Tibial nerve (tissue), 3 donors: Measurements from ENCODE around the gene PERM1.

Source experiments
- POLR2A ChIP-seq, 2 donors: fragments of 450-650 bp; IDR thresholded peaks; one replicate each; pipeline ENCODE4 v1.6.1; 2017; ENCODE audit warnings: antibody characterized with exemption in 2 of 2, mild to moderate bottlenecking in 2 of 2, moderate library complexity in 2 of 2
- TF ChIP-seq, protein P1 (sequence below), 5 experiments: fragments of 200-600 bp in 3 of 5; fragments of 450-650 bp in 2 of 5; sonication (generic) in 3 of 5; IDR thresholded peaks; one replicate each; pipeline ENCODE4 v1.5.1; 2016 to 2019; ENCODE audit warnings: antibody characterized with exemption in 5 of 5, mild to moderate bottlenecking in 3 of 5, moderate library complexity in 2 of 5

DNA sequence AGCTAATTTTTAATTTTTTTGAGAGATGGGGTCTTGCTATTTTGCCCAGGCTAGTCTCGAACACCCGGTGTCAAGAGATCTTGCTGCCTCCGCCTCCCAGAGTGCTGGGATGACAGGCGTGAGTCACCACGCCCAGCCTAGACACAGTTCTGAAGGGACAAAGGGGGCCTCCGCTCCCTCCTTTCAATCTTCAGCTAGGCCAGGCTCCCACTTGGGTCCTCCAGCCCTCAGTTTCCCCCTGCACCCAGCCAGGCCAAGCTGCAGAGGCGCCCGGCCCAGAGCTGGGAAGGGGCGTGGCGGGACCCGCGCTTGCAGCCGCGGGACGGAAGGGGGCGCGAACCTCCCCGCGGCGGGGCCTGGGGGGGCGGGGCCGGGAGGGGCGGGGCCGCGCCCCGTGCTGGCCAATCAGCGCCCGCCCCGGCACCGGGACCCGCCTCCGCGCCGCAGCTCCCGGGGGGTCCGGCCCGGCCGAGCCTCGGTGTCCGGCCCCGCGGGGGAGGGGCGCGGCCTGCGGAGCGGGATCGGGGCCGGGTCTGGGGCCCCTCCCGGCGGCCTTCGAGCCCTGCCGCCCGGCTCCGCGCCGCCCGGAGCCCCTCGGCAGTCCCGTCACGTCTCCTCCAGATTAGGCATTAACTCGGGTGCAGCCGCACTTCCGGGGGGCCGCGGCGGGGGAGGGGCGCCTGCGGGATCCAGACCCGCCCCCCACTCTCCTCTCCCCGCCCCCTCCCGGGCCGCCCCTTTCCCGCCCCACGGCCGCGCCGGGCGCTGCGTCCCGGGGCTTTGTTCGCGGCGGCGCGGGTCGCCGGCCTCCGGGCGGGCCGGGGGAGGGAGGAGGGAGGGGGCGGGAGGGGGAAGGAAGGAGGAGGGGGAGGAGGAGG, 37.5 kb upstream of the PERM1 start:
- TF ChIP-seq, protein P1, sequence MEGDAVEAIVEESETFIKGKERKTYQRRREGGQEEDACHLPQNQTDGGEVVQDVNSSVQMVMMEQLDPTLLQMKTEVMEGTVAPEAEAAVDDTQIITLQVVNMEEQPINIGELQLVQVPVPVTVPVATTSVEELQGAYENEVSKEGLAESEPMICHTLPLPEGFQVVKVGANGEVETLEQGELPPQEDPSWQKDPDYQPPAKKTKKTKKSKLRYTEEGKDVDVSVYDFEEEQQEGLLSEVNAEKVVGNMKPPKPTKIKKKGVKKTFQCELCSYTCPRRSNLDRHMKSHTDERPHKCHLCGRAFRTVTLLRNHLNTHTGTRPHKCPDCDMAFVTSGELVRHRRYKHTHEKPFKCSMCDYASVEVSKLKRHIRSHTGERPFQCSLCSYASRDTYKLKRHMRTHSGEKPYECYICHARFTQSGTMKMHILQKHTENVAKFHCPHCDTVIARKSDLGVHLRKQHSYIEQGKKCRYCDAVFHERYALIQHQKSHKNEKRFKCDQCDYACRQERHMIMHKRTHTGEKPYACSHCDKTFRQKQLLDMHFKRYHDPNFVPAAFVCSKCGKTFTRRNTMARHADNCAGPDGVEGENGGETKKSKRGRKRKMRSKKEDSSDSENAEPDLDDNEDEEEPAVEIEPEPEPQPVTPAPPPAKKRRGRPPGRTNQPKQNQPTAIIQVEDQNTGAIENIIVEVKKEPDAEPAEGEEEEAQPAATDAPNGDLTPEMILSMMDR (IDR thresholded peaks at IDR 0.05), result peak; percentile 49 to 88 (median 71)
- TF ChIP-seq POLR2A (IDR thresholded peaks at IDR 0.05), result peak in 1 of 2 donors; percentile 14
